ENCODE results near the gene HMCN2. TPM values are rescaled to one million over a fixed set of nuclear protein-coding genes. Genes with fewer than 3 reads are reported as not detected.

Gene HMCN2
- total RNA-seq, 1 donor from 2014 or later = not detected

- Mint-ChIP-seq H3K4me1 (no peaks in the 10 kb centered on the region), H3K27ac (no peak overlapping the region), H3K36me3 (ENCODE audit: low read depth) (no peaks in the 10 kb centered on the region), H3K27me3 (peaks cover 3% of the 10 kb centered on the region), H3K4me3 (no peak overlapping the region), H3K9me3 (no peaks in the 10 kb centered on the region)
- intact Hi-C loops (cut with micrococcal nuclease) = no loop called here
- DNase-seq = no peak
These were observed 153.2 kb downstream of the HMCN2 start for GRCh38 chr9:130418776-130419175.

GRCh38 chr9:130419521-130420035 lies 154.0 kb downstream of the HMCN2 start:
- H3K27ac Mint-ChIP-seq = no peak overlapping the region
- intact Hi-C loops (cut with micrococcal nuclease) = no loop called here
- no peak for DNase-seq
- H3K36me3 Mint-ChIP-seq (ENCODE audit: low read depth) = no peaks in the 10 kb centered on the region
- H3K4me3 Mint-ChIP-seq = no peak overlapping the region
- H3K9me3 Mint-ChIP-seq = no peaks in the 10 kb centered on the region
- H3K27me3 Mint-ChIP-seq = peaks cover 3% of the 10 kb centered on the region
- H3K4me1 Mint-ChIP-seq = no peaks in the 10 kb centered on the region

GRCh38 chr9:130421154-130421801 lies 155.7 kb downstream of the HMCN2 start:
- intact Hi-C loops (cut with micrococcal nuclease) = no loop called here
- H3K27ac Mint-ChIP-seq = no peak overlapping the region
- H3K4me1 Mint-ChIP-seq = no peaks in the 10 kb centered on the region
- no peaks in the 10 kb centered on the region for H3K36me3 Mint-ChIP-seq (ENCODE audit: low read depth)
- no peak for DNase-seq
- H3K27me3 Mint-ChIP-seq = peaks cover 3% of the 10 kb centered on the region
- no peaks in the 10 kb centered on the region for H3K9me3 Mint-ChIP-seq
- H3K4me3 Mint-ChIP-seq = no peak overlapping the region

- Mint-ChIP-seq H3K9me3 (no peaks in the 10 kb centered on the region), H3K27me3 (peaks cover 3% of the 10 kb centered on the region), H3K27ac (no peak overlapping the region), H3K4me1 (no peaks in the 10 kb centered on the region), H3K36me3 (ENCODE audit: low read depth) (no peaks in the 10 kb centered on the region), H3K4me3 (no peak overlapping the region)
- intact Hi-C loops (cut with micrococcal nuclease) = no loop called here
- no peak for DNase-seq
These were observed 156.3 kb downstream of the HMCN2 start for GRCh38 chr9:130421802-130422276.

- Mint-ChIP-seq H3K4me3 (no peak overlapping the region), H3K9me3 (no peaks in the 10 kb centered on the region), H3K36me3 (ENCODE audit: low read depth) (no peaks in the 10 kb centered on the region), H3K4me1 (no peaks in the 10 kb centered on the region), H3K27ac (no peak overlapping the region), H3K27me3 (peaks cover 3% of the 10 kb centered on the region)
- intact Hi-C loops (cut with micrococcal nuclease) = no loop called here
- no peak for DNase-seq
These were observed 157.0 kb downstream of the HMCN2 start for GRCh38 chr9:130422546-130422945.

GRCh38 chr9:130423272-130423671 lies 157.7 kb downstream of the HMCN2 start:
- Mint-ChIP-seq H3K4me3 (no peak overlapping the region), H3K36me3 (ENCODE audit: low read depth) (no peaks in the 10 kb centered on the region), H3K27ac (no peak overlapping the region), H3K27me3 (peaks cover 3% of the 10 kb centered on the region), H3K9me3 (no peaks in the 10 kb centered on the region), H3K4me1 (no peaks in the 10 kb centered on the region)
- intact Hi-C loops (cut with micrococcal nuclease) = no loop called here
- no peak for DNase-seq

- no peak for DNase-seq
- Mint-ChIP-seq H3K4me3 (no peak overlapping the region), H3K27me3 (no peaks in the 10 kb centered on the region), H3K27ac (no peak overlapping the region), H3K9me3 (no peaks in the 10 kb centered on the region), H3K36me3 (ENCODE audit: low read depth) (no peaks in the 10 kb centered on the region), H3K4me1 (no peaks in the 10 kb centered on the region)
- intact Hi-C loops (cut with micrococcal nuclease) = no loop called here
These were observed 159.3 kb downstream of the HMCN2 start for GRCh38 chr9:130424595-130425454.

GRCh38 chr9:130425741-130426466 lies 160.3 kb downstream of the HMCN2 start:
- Mint-ChIP-seq H3K9me3 (no peaks in the 10 kb centered on the region), H3K27ac (no peak overlapping the region), H3K36me3 (ENCODE audit: low read depth) (no peaks in the 10 kb centered on the region), H3K27me3 (no peaks in the 10 kb centered on the region), H3K4me3 (no peak overlapping the region), H3K4me1 (no peaks in the 10 kb centered on the region)
- no peak for DNase-seq
- intact Hi-C loops (cut with micrococcal nuclease) = no loop called here

- Mint-ChIP-seq H3K27me3 (no peaks in the 10 kb centered on the region), H3K9me3 (no peaks in the 10 kb centered on the region), H3K36me3 (ENCODE audit: low read depth) (no peaks in the 10 kb centered on the region), H3K4me3 (no peak overlapping the region), H3K27ac (no peak overlapping the region), H3K4me1 (no peaks in the 10 kb centered on the region)
- no peak for DNase-seq
- intact Hi-C loops (cut with micrococcal nuclease) = no loop called here
These were observed 160.9 kb downstream of the HMCN2 start for GRCh38 chr9:130426467-130426773.

GRCh38 chr9:130426883-130427282 lies 161.3 kb downstream of the HMCN2 start:
- Mint-ChIP-seq H3K4me1 (no peaks in the 10 kb centered on the region), H3K27me3 (no peaks in the 10 kb centered on the region), H3K36me3 (ENCODE audit: low read depth) (no peaks in the 10 kb centered on the region), H3K4me3 (no peak overlapping the region), H3K9me3 (no peaks in the 10 kb centered on the region), H3K27ac (no peak overlapping the region)
- intact Hi-C loops (cut with micrococcal nuclease) = no loop called here
- DNase-seq = no peak

GRCh38 chr9:130427326-130427725 lies 161.8 kb downstream of the HMCN2 start:
- DNase-seq = no peak
- H3K4me3 Mint-ChIP-seq = no peak overlapping the region
- peaks cover 2% of the 10 kb centered on the region for H3K27me3 Mint-ChIP-seq
- H3K4me1 Mint-ChIP-seq = no peaks in the 10 kb centered on the region
- no peak overlapping the region for H3K27ac Mint-ChIP-seq
- no peaks in the 10 kb centered on the region for H3K36me3 Mint-ChIP-seq (ENCODE audit: low read depth)
- H3K9me3 Mint-ChIP-seq = no peaks in the 10 kb centered on the region
- intact Hi-C loops (cut with micrococcal nuclease) = no loop called here

GRCh38 chr9:130428086-130428665 lies 162.6 kb downstream of the HMCN2 start:
- Mint-ChIP-seq H3K27me3 (peaks cover 10% of the 10 kb centered on the region), H3K9me3 (no peaks in the 10 kb centered on the region), H3K4me1 (no peaks in the 10 kb centered on the region), H3K36me3 (ENCODE audit: low read depth) (no peaks in the 10 kb centered on the region), H3K4me3 (no peak overlapping the region), H3K27ac (no peak overlapping the region)
- no peak for DNase-seq
- intact Hi-C loops (cut with micrococcal nuclease) = no loop called here

- intact Hi-C loops (cut with micrococcal nuclease) = no loop called here
These were observed 163.8 kb downstream of the HMCN2 start for GRCh38 chr9:130429381-130429780.

GRCh38 chr9:130429831-130430230 lies 164.3 kb downstream of the HMCN2 start:
- intact Hi-C loops (cut with micrococcal nuclease) = no loop called here
- Mint-ChIP-seq H3K4me1 (no peaks in the 10 kb centered on the region), H3K36me3 (ENCODE audit: low read depth) (no peaks in the 10 kb centered on the region), H3K27me3 (peaks cover 21% of the 10 kb centered on the region), H3K4me3 (no peak overlapping the region), H3K27ac (no peak overlapping the region), H3K9me3 (no peaks in the 10 kb centered on the region)
- DNase-seq = no peak

More at GRCh38 chr9:130429381-130429780, 163.8 kb downstream of the HMCN2 start:
- H3K27ac Mint-ChIP-seq = no peak overlapping the region
- H3K4me1 Mint-ChIP-seq = no peaks in the 10 kb centered on the region
- DNase-seq = no peak
- peaks cover 17% of the 10 kb centered on the region for H3K27me3 Mint-ChIP-seq
- H3K4me3 Mint-ChIP-seq = no peak overlapping the region
- no peaks in the 10 kb centered on the region for H3K9me3 Mint-ChIP-seq
- H3K36me3 Mint-ChIP-seq (ENCODE audit: low read depth) = no peaks in the 10 kb centered on the region

All from activated CD4-positive, alpha-beta T cell treated with anti-CD3 and anti-CD28 coated beads, Interleukin-2, amount 10 ng/mL, durations not matched to agents 24 days and 14 days (primary cell).